Measurements from ENCODE around the gene CAVIN4.

CAVIN4 gene

GRCh38 chr9:100598641-100599145 is 20.8 kb downstream of the CAVIN4 start:
- peak; percentile 54 for DNase-seq (ENCODE audit: low read depth)
- TF ChIP-seq CTCF (IDR thresholded peaks at IDR 0.05; ENCODE audit: control insufficient read depth, extremely low read depth, insufficient read depth) = no peak

DNA sequence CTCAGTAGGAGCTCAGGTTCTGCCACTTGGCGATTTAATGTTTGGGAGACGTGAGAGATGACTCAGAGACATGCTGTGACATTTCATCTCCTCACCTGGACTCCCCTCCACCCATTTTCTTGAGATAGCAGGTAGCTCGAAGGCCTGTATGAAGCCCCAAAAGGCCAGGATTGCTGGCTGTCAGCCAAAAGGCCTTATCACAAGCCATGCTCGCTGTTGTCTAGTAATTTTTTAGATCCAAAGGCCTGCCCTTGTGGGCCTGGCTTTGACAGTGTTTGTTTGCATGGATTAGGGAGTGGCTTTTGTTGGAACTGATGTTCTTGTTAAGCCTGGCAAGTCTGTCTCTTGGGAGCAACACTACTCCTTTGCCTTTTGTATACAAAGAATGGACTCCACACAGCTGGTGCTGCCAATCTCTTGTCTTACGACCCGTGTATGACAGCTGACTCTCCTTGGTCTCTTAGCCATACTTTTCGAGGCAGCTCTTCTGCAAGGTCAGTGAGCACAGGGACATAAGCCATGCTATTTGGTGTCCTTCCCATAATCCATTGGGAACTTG is 22.7 kb downstream of the CAVIN4 start:
- DNase-seq (ENCODE audit: low read depth) = no peak
- H3K4me3 ChIP-seq (ENCODE audit: low read depth, low read length) = no peak overlapping the region
- TF ChIP-seq CTCF (IDR thresholded peaks at IDR 0.05; ENCODE audit: control insufficient read depth, extremely low read depth, insufficient read depth) = no peak

More at GRCh38 chr9:100598641-100599145, 20.8 kb downstream of the CAVIN4 start:
- peak overlapping the region; percentile 49 for H3K4me3 ChIP-seq (ENCODE audit: low read depth, low read length)

GRCh38 chr9:100601216-100601615 is 23.3 kb downstream of the CAVIN4 start:
- TF ChIP-seq CTCF (IDR thresholded peaks at IDR 0.05; ENCODE audit: control insufficient read depth, extremely low read depth, insufficient read depth) = peak; percentile 94
- DNase-seq (ENCODE audit: low read depth) = peak; percentile 30
- H3K4me3 ChIP-seq (ENCODE audit: low read depth, low read length) = no peak overlapping the region

DNA sequence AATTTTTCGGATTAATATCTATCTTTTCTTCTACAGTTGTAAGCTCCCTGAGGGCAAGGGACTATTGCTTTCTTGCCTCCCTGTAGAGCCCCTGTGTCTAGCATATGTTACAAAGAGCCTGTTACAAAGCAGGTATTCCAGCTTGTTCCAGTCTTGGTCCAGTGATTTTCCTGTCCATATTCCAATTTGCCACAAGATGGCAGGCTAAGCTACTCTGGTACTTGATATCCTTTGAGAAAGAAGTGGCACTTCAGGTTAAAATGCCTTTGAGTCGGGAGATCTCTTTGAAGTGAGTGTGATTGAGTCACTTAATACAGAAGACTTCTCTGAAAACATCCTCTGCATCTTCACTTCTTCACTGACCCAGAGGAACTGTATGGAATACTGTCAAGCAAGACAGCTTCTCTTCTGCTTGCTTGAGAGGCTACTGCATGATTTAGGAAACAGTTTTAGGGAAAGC is 24.5 kb downstream of the CAVIN4 start:
- H3K4me3 ChIP-seq (ENCODE audit: low read depth, low read length) = no peak overlapping the region
- peak; percentile 80 for TF ChIP-seq CTCF (IDR thresholded peaks at IDR 0.05; ENCODE audit: control insufficient read depth, extremely low read depth, insufficient read depth)
- DNase-seq (ENCODE audit: low read depth) = peak; percentile 56

DNA sequence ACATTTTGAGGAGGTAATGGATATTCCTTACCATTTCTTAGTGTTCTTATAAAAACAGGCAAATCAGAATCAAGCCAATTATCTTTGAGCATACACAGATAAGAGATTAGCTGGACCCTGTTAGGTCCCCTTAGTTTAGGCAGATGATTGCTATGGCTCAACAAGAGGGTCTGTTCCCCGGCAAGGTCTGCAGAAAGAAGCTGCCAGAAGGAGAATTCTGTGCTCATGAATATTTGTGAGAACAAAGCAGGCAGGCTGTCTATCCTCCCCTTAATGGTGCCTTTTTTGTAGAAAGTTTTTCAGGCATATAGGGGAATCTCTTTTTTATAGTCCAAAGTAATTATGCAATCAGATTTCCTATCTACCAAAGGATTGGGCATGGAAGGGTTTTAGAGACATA is 27.5 kb downstream of the CAVIN4 start:
- H3K4me3 ChIP-seq (ENCODE audit: low read depth, low read length) = no peak overlapping the region
- TF ChIP-seq CTCF (IDR thresholded peaks at IDR 0.05; ENCODE audit: control insufficient read depth, extremely low read depth, insufficient read depth) = no peak
- DNase-seq (ENCODE audit: low read depth) = no peak

DNA sequence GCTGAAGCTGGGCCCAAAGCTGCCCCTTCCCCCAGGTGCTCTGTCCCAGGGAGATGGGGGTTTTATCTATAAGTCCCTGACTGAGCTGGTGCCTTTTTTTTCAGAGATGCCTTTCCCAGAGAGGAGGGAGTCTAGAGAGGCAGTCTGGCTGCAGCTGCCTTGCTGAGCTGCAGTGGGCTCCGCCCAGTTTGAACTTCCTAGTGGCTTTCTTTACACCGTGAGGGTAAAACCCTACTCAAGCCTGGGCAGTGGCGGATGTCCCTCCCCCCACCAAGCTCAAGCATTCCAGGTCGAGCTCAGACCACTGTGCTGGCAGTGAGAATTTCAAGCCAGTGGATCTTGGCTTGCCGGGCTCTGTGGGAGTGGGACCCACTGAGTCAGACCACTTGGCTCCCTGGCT is 41.3 kb downstream of the CAVIN4 start:
- no peak for TF ChIP-seq CTCF (IDR thresholded peaks at IDR 0.05; ENCODE audit: control insufficient read depth, extremely low read depth, insufficient read depth)
- no peak for DNase-seq (ENCODE audit: low read depth)

GRCh38 chr9:100619665-100620064 is 41.8 kb downstream of the CAVIN4 start:
- no peak for DNase-seq (ENCODE audit: low read depth)
- H3K4me3 ChIP-seq (ENCODE audit: low read depth, low read length) = no peak overlapping the region
- TF ChIP-seq CTCF (IDR thresholded peaks at IDR 0.05; ENCODE audit: control insufficient read depth, extremely low read depth, insufficient read depth) = no peak

More for the DNA sequence above, 41.3 kb downstream of the CAVIN4 start:
- no peak overlapping the region for H3K4me3 ChIP-seq (ENCODE audit: low read depth, low read length)

Measured in LNCaP clone FGC (cell line).